Fibroblast of lung (primary cell): ENCODE data around the gene GNAO1. TPM values are rescaled to one million over a fixed set of nuclear protein-coding genes. Genes with fewer than 3 reads are reported as not detected.

Experiments used
- DNase-seq, 2 donors: peaks; one replicate each; pipeline versions ENCODE4 v3.0.0 to v3.0.0-alpha.2; 2010; ENCODE audit warnings: low read depth in 2 of 2
- H2AFZ ChIP-seq: 2 replicates; pipeline ENCODE4 v1.5.1; 2012; ENCODE audit warnings: low read length, control low read depth, inconsistent platforms
- H3K27ac ChIP-seq: 2 replicates; pipeline ENCODE4 v1.5.1; 2011; ENCODE audit warnings: low read length, control low read depth; ENCODE audit not compliant: insufficient read depth
- H3K27me3 ChIP-seq: 2 replicates; pipeline ENCODE4 v1.5.1; 2011; ENCODE audit warnings: mild to moderate bottlenecking, low read length; ENCODE audit not compliant: control insufficient read depth, insufficient read depth
- H3K36me3 ChIP-seq: 2 replicates; pipeline ENCODE4 v1.5.1; 2011; ENCODE audit warnings: low read length; ENCODE audit not compliant: control insufficient read depth, insufficient read depth
- H3K4me1 ChIP-seq: 2 replicates; pipeline ENCODE4 v1.5.1; 2011; ENCODE audit warnings: low read length; ENCODE audit not compliant: control insufficient read depth, insufficient read depth; ENCODE audit errors: extremely low read depth
- H3K4me2 ChIP-seq: 2 replicates; pipeline ENCODE4 v1.5.1; 2011; ENCODE audit warnings: low read length, control low read depth; ENCODE audit not compliant: insufficient read depth; ENCODE audit errors: extremely low read depth
- H3K4me3 ChIP-seq, 4 experiments: fragments of 200-600 bp in 1 of 4; sonication (generic) in 1 of 4; replicated peaks in 1 of 4; 2 replicates each; pipeline ENCODE4 v1.5.1; 2011 to 2016; ENCODE audit warnings: low read length in 4 of 4, low read depth in 3 of 4, mild to moderate bottlenecking in 3 of 4, control low read depth in 2 of 4, inconsistent platforms in 1 of 4, mixed read lengths in 1 of 4; ENCODE audit not compliant: insufficient read depth in 1 of 4; ENCODE audit errors: control extremely low read depth in 1 of 4
- H3K79me2 ChIP-seq: 2 replicates; pipeline ENCODE4 v1.5.1; 2012; ENCODE audit warnings: mild to moderate bottlenecking, low read length, inconsistent platforms; ENCODE audit not compliant: control insufficient read depth, insufficient read depth
- H3K9ac ChIP-seq: 2 replicates; pipeline ENCODE4 v1.5.1; 2011; ENCODE audit warnings: mild to moderate bottlenecking, low read length, control low read depth; ENCODE audit not compliant: insufficient read depth
- H3K9me3 ChIP-seq: 2 replicates; pipeline ENCODE4 v1.5.1; 2012; ENCODE audit warnings: low read depth, low read length; ENCODE audit not compliant: control insufficient read depth, insufficient read depth
- H4K20me1 ChIP-seq: 2 replicates; pipeline ENCODE4 v1.5.1; 2011; ENCODE audit warnings: low read length; ENCODE audit not compliant: control insufficient read depth, insufficient read depth; ENCODE audit errors: extremely low read depth
- CTCF ChIP-seq, 2 donors: IDR thresholded peaks in 1 of 2; conservative IDR thresholded peaks in 1 of 2; 1 replicate in 1 of 2; 2 replicates in 1 of 2; pipeline ENCODE4 v1.5.1; 2011 to 2012; ENCODE audit warnings: low read length in 2 of 2, control low read depth in 1 of 2, inconsistent platforms in 1 of 2, low read depth in 1 of 2, mild to moderate bottlenecking in 1 of 2
- EZH2 ChIP-seq: IDR thresholded peaks from 2 replicates; pipeline ENCODE4 v1.5.1; 2012; ENCODE audit warnings: low read length, control low read depth, mild to moderate bottlenecking; ENCODE audit errors: missing control alignments
- polyA plus RNA-seq, 2 donors: library from polyadenylated mRNA; depleted of rRNA in 1 of 2; stranded (reverse) in 1 of 2; unstranded in 1 of 2; fragments of >200 nt; gene quantifications; 2 replicates each; pipeline ENCODE4 v1.2.1, GENCODE V29; 2011 to 2012; ENCODE audit warnings: missing spikeins in 1 of 2
- total RNA-seq: library from RNA; depleted of rRNA; stranded (reverse); fragments of >200 nt; gene quantifications from 2 replicates; pipeline ENCODE4 v1.2.1, GENCODE V29; 2014

GNAO1 gene
- total and polyA plus RNA-seq, 2 donors (not counting 1 experiment from before 2014, with no cell fraction given), result 0.14 to 0.17 TPM

- no peak overlapping the region for H3K4me2 ChIP-seq
- H3K36me3 ChIP-seq, result no peaks in the 10 kb centered on the region
- TF ChIP-seq EZH2 (no peak), CTCF (conservative IDR thresholded peaks at IDR 0.05 in 1 of 2, IDR thresholded peaks at IDR 0.05 in 1 of 2; ENCODE audit: low read depth in 1 of 2, low read length in 2 of 2) (no peak)
- no peak overlapping the region for H3K27ac ChIP-seq
- DNase-seq, result no peak
- H3K9me3 ChIP-seq, result no peaks in the 10 kb centered on the region
- H4K20me1 ChIP-seq, result no peaks in the 10 kb centered on the region
- peaks cover 2% of the 10 kb centered on the region for H3K27me3 ChIP-seq
- H3K9ac ChIP-seq, result no peak overlapping the region
- H3K4me1 ChIP-seq, result no peaks in the 10 kb centered on the region
- no peaks in the 10 kb centered on the region for H3K79me2 ChIP-seq
- no peak overlapping the region for H3K4me3 ChIP-seq
- no peak overlapping the region for H2AFZ ChIP-seq
Observed at GRCh38 chr16:56279914-56280313, 88.6 kb downstream of the GNAO1 start.

- no peak overlapping the region for H2AFZ ChIP-seq
- no peak overlapping the region for H3K27ac ChIP-seq
- no peaks in the 10 kb centered on the region for H3K9me3 ChIP-seq
- H3K36me3 ChIP-seq, result no peaks in the 10 kb centered on the region
- peaks cover 2% of the 10 kb centered on the region for H3K27me3 ChIP-seq
- H4K20me1 ChIP-seq, result no peaks in the 10 kb centered on the region
- no peaks in the 10 kb centered on the region for H3K79me2 ChIP-seq
- DNase-seq, result no peak
- no peak for TF ChIP-seq EZH2
- TF ChIP-seq CTCF (conservative IDR thresholded peaks at IDR 0.05 in 1 of 2, IDR thresholded peaks at IDR 0.05 in 1 of 2; ENCODE audit: low read depth in 1 of 2, low read length in 2 of 2), result peak; percentile 19 to 21
- H3K9ac ChIP-seq, result no peak overlapping the region
- H3K4me2 ChIP-seq, result no peak overlapping the region
- H3K4me1 ChIP-seq, result no peaks in the 10 kb centered on the region
- H3K4me3 ChIP-seq, result no peak overlapping the region
Observed at GRCh38 chr16:56281249-56281805, 90.0 kb downstream of the GNAO1 start.

GRCh38 chr16:56282451-56282850 is 91.2 kb downstream of the GNAO1 start:
- H3K27me3 ChIP-seq, result peaks cover 2% of the 10 kb centered on the region
- H3K27ac ChIP-seq, result no peak overlapping the region
- no peaks in the 10 kb centered on the region for H3K4me1 ChIP-seq
- TF ChIP-seq CTCF (conservative IDR thresholded peaks at IDR 0.05 in 1 of 2, IDR thresholded peaks at IDR 0.05 in 1 of 2; ENCODE audit: low read depth in 1 of 2, low read length in 2 of 2), result no peak
- no peak for TF ChIP-seq EZH2
- no peak overlapping the region for H3K9ac ChIP-seq
- no peak overlapping the region for H3K4me2 ChIP-seq
- no peaks in the 10 kb centered on the region for H3K79me2 ChIP-seq
- no peak for DNase-seq
- H2AFZ ChIP-seq, result no peak overlapping the region
- no peaks in the 10 kb centered on the region for H3K36me3 ChIP-seq
- no peaks in the 10 kb centered on the region for H4K20me1 ChIP-seq
- H3K4me3 ChIP-seq, result no peak overlapping the region
- no peaks in the 10 kb centered on the region for H3K9me3 ChIP-seq
